HEK293 (cell line): ENCODE data around the gene PRKCZ.

Experiments
- CTCF ChIA-PET: fragments of 350-600 bp; formaldehyde crosslinking; extraction: SDS; loops from one replicate; lab custom pipeline; 2021; ENCODE audit warnings: antibody characterized with exemption; lab: Yijun Ruan, JAX
- POLR2A ChIA-PET: fragments of 300-600 bp; formaldehyde crosslinking; extraction: SDS; loops from one replicate; lab custom pipeline; 2020; ENCODE audit warnings: antibody characterized with exemption, inconsistent platforms; lab: Yijun Ruan, JAX
- H3K27ac ChIP-seq: fragments of 200-500 bp; sonication (Bioruptor generic); 2 replicates; pipeline ENCODE4 v1.5.1; 2014; ENCODE audit warnings: low read depth, low read length, control low read depth, inconsistent platforms; ENCODE audit errors: extremely low read depth
- H3K36me3 ChIP-seq, 2 experiments: fragments of 200-500 bp in 1 of 2; sonication (Bioruptor generic) in 1 of 2; 1 replicate in 1 of 2; 2 replicates in 1 of 2; pipeline ENCODE4 v1.5.1; 2014 to 2017; ENCODE audit warnings: inconsistent platforms in 2 of 2, low read length in 2 of 2; ENCODE audit not compliant: control insufficient read depth in 2 of 2, insufficient read depth in 1 of 2
- H3K4me1 ChIP-seq: fragments of 200-500 bp; sonication (Bioruptor generic); 2 replicates; pipeline ENCODE4 v1.5.1; 2014; ENCODE audit warnings: mild to moderate bottlenecking, low read length, inconsistent platforms; ENCODE audit not compliant: control insufficient read depth, insufficient read depth
- H3K4me3 ChIP-seq: 2 replicates; pipeline ENCODE4 v1.5.1; 2011; ENCODE audit warnings: low read depth, mild to moderate bottlenecking, control low read depth, low read length, moderate library complexity
- H3K9me3 ChIP-seq: fragments of 200-500 bp; sonication (Bioruptor generic); 2 replicates; pipeline ENCODE4 v1.5.1; 2014; ENCODE audit warnings: low read depth, low read length, inconsistent platforms; ENCODE audit not compliant: control insufficient read depth, insufficient read depth
- EGR2 ChIP-seq: fragments of 450-650 bp; formaldehyde crosslinking; IDR thresholded peaks from 2 replicates; pipeline ENCODE4 v1.5.1; 2016; ENCODE audit warnings: low read depth, missing biosample characterization, missing genetic modification characterization
- GLIS2 ChIP-seq: fragments of 450-650 bp; formaldehyde crosslinking; IDR thresholded peaks from 2 replicates; pipeline ENCODE4 v1.5.1; 2016; ENCODE audit warnings: missing biosample characterization, missing genetic modification characterization
- KLF10 ChIP-seq: fragments of 450-650 bp; IDR thresholded peaks from 2 replicates; pipeline ENCODE4 v1.5.1; 2018; ENCODE audit warnings: missing biosample characterization, mild to moderate bottlenecking, missing genetic modification characterization
- KLF17 ChIP-seq: fragments of 450-650 bp; formaldehyde crosslinking; IDR thresholded peaks from 2 replicates; pipeline ENCODE4 v1.5.1; 2016; ENCODE audit warnings: missing biosample characterization, missing genetic modification characterization
- KLF9 ChIP-seq: fragments of 450-650 bp; formaldehyde crosslinking; IDR thresholded peaks from 2 replicates; pipeline ENCODE4 v1.5.1; 2016; ENCODE audit warnings: missing biosample characterization, missing genetic modification characterization, low read depth
- MZF1 ChIP-seq: fragments of 450-650 bp; formaldehyde crosslinking; IDR thresholded peaks from 2 replicates; pipeline ENCODE4 v1.5.1; 2017; ENCODE audit warnings: missing biosample characterization, missing genetic modification characterization, borderline replicate concordance
- PRDM2 ChIP-seq: fragments of 450-650 bp; formaldehyde crosslinking; IDR thresholded peaks from 2 replicates; pipeline ENCODE4 v1.5.1; 2016; ENCODE audit warnings: missing biosample characterization, missing genetic modification characterization, borderline replicate concordance
- PRDM6 ChIP-seq: fragments of 450-650 bp; formaldehyde crosslinking; IDR thresholded peaks from 2 replicates; pipeline ENCODE4 v1.5.1; 2017; ENCODE audit warnings: missing biosample characterization, missing genetic modification characterization
- SCRT1 ChIP-seq: fragments of 450-650 bp; formaldehyde crosslinking; IDR thresholded peaks from 2 replicates; pipeline ENCODE4 v1.5.1; 2016; ENCODE audit warnings: missing biosample characterization, missing genetic modification characterization, borderline replicate concordance
- TRIM28 ChIP-seq: IDR thresholded peaks from 2 replicates; pipeline ENCODE4 v1.6.1; 2011; ENCODE audit warnings: low read length, control low read depth, borderline replicate concordance
- ZFHX2 ChIP-seq: fragments of 450-650 bp; formaldehyde crosslinking; conservative IDR thresholded peaks from 2 replicates; pipeline ENCODE4 v1.5.1; 2016; ENCODE audit warnings: missing biosample characterization, missing genetic modification characterization
- ZIC2 ChIP-seq: fragments of 450-650 bp; formaldehyde crosslinking; IDR thresholded peaks from 2 replicates; pipeline ENCODE4 v1.5.1; 2016; ENCODE audit warnings: missing biosample characterization, missing genetic modification characterization
- ZNF155 ChIP-seq: fragments of 450-650 bp; formaldehyde crosslinking; IDR thresholded peaks from 2 replicates; pipeline ENCODE4 v1.5.1; 2016; ENCODE audit warnings: missing biosample characterization, missing genetic modification characterization
- ZNF248 ChIP-seq: fragments of 450-650 bp; formaldehyde crosslinking; IDR thresholded peaks from 2 replicates; pipeline ENCODE4 v1.5.1; 2017; ENCODE audit warnings: missing biosample characterization, missing genetic modification characterization
- ZNF292 ChIP-seq: fragments of 450-650 bp; formaldehyde crosslinking; IDR thresholded peaks from 2 replicates; pipeline ENCODE4 v1.5.1; 2016; ENCODE audit warnings: low read depth, missing biosample characterization, missing genetic modification characterization, borderline replicate concordance
- ZNF391 ChIP-seq: fragments of 450-650 bp; formaldehyde crosslinking; IDR thresholded peaks from 2 replicates; pipeline ENCODE4 v1.5.1; 2016; ENCODE audit warnings: low read depth, missing biosample characterization, missing genetic modification characterization, borderline replicate concordance
- ZNF433 ChIP-seq: fragments of 450-650 bp; formaldehyde crosslinking; IDR thresholded peaks from 2 replicates; pipeline ENCODE4 v1.5.1; 2016; ENCODE audit warnings: missing biosample characterization, missing genetic modification characterization, low read depth
- ZNF555 ChIP-seq: fragments of 450-650 bp; formaldehyde crosslinking; conservative IDR thresholded peaks from 2 replicates; pipeline ENCODE4 v1.5.1; 2017; ENCODE audit warnings: missing biosample characterization, mild to moderate bottlenecking, missing genetic modification characterization, inconsistent platforms
- ZNF585B ChIP-seq: fragments of 450-650 bp; formaldehyde crosslinking; IDR thresholded peaks from 2 replicates; pipeline ENCODE4 v1.5.1; 2016; ENCODE audit warnings: missing biosample characterization, missing genetic modification characterization
- ZNF624 ChIP-seq: fragments of 450-650 bp; formaldehyde crosslinking; IDR thresholded peaks from 2 replicates; pipeline ENCODE4 v1.5.1; 2017; ENCODE audit warnings: missing biosample characterization, missing genetic modification characterization
- ZNF792 ChIP-seq: fragments of 450-650 bp; formaldehyde crosslinking; IDR thresholded peaks from 2 replicates; pipeline ENCODE4 v1.5.1; 2016; ENCODE audit warnings: missing biosample characterization, missing genetic modification characterization
- ZXDB ChIP-seq: fragments of 450-650 bp; formaldehyde crosslinking; IDR thresholded peaks from 2 replicates; pipeline ENCODE4 v1.5.1; 2016; ENCODE audit warnings: missing biosample characterization, missing genetic modification characterization

PRKCZ gene

GRCh38 chr1:2111674-2112035, 61.4 kb downstream of the PRKCZ start:
- Histone ChIP-seq H3K4me3 (no peak overlapping the region), H3K36me3 (peaks cover 0 to 9% of the 10 kb centered on the region in 2 experiments; a peak in 1 of 3 replicates), H3K27ac (no peak overlapping the region), H3K9me3 (no peaks in the 10 kb centered on the region), H3K4me1 (no peaks in the 10 kb centered on the region)
- CTCF ChIA-PET: interaction anchor here (0.9 to 1.6 kb wide), 2 partner anchors 28 to 63 kb away, joined by 3 to 5 read pairs; no protein-coding TSS in a partner anchor
- POLR2A ChIA-PET: no interaction called here
- TF ChIP-seq MZF1 (tag by site-specific recombination) (no peak), ZNF585B (tag by site-specific recombination) (no peak), ZIC2 (no peak), ZNF155 (no peak), KLF17 (tag by site-specific recombination) (no peak), TRIM28 (no peak), SCRT1 (tag by site-specific recombination) (no peak), KLF10 (no peak), ZNF391 (tag by site-specific recombination) (no peak), ZNF555 (no peak), ZXDB (tag by site-specific recombination) (no peak)

DNA sequence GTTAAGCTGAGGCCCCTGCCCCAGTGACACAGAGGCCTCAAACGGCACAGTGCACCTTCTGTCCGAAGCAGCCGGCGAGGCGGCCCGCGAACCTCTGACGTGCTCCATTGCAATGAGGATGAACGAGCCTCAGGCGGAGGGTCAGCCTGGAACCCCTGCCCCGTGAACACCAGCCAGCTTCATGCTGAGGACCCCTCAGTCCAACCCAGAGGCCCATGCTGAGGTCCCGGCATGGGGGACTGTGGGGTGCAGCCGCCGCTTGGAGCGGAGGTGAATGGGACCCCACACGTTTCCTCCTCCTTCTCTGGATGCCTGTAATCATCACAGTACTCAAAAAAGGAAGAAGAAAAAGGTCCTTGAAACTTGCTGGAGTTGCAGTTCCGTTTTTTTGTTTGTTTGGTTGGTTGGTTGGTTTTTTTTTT, 62.1 kb downstream of the PRKCZ start:
- H3K9me3 ChIP-seq: no peaks in the 10 kb centered on the region
- TF ChIP-seq GLIS2 (tag by site-specific recombination) (no peak), ZNF248 (tag by site-specific recombination) (no peak), ZNF792 (tag by site-specific recombination) (no peak), ZNF433 (tag by site-specific recombination) (no peak), ZNF292 (tag by site-specific recombination) (no peak), KLF17 (tag by site-specific recombination) (no peak), PRDM6 (tag by site-specific recombination) (no peak), KLF9 (no peak)
- H3K27ac ChIP-seq: no peak overlapping the region
- H3K4me3 ChIP-seq: no peak overlapping the region
- POLR2A ChIA-PET: no interaction called here
- H3K4me1 ChIP-seq: no peaks in the 10 kb centered on the region
- CTCF ChIA-PET: interaction anchor here (0.6 to 1.6 kb wide), 2 partner anchors 28 to 152 kb away, joined by 3 to 5 read pairs; no protein-coding TSS in a partner anchor
- peaks cover 0 to 3% of the 10 kb centered on the region in 2 experiments; a peak in 1 of 3 replicates for H3K36me3 ChIP-seq

GRCh38 chr1:2113620-2114135, 63.5 kb downstream of the PRKCZ start:
- TF ChIP-seq ZNF624 (tag by site-specific recombination): no peak
- peak; percentile 11; the same call in 1 of the 2 replicates for TF ChIP-seq ZFHX2 (tag by site-specific recombination)
- TF ChIP-seq PRDM2 (tag by site-specific recombination): no peak
- TF ChIP-seq EGR2 (tag by site-specific recombination): peak; percentile 26; the same call in 1 of the 2 replicates
- CTCF ChIA-PET: interaction anchor here (0.6 to 0.9 kb wide), 2 partner anchors 25 to 382 kb away, joined by 5 read pairs; no protein-coding TSS in a partner anchor
- Histone ChIP-seq H3K4me1 (no peaks in the 10 kb centered on the region), H3K27ac (no peak overlapping the region), H3K9me3 (no peaks in the 10 kb centered on the region), H3K36me3 (peaks cover 0 to 3% of the 10 kb centered on the region in 2 experiments; a peak in 1 of 3 replicates), H3K4me3 (no peak overlapping the region)
- POLR2A ChIA-PET: no interaction called here
